EL (cell line): ENCODE data around the gene CALHM6.

ENCODE experiments used
- DNase-seq: peaks from one replicate; pipeline ENCODE4 v3.0.0-alpha.2; 2016

The CALHM6 gene

GRCh38 chr6:116461331-116461931 lies at the start of gene CALHM6:
CALHM6 (plus strand) TSS chr6:116461375; CDS start chr6:116461930, 555 bp downstream.
- no peak for DNase-seq

GRCh38 chr6:116412270-116412669 lies 48.9 kb upstream of the CALHM6 start:
- DNase-seq: peak; percentile 35

GRCh38 chr6:116413357-116413756 lies 47.8 kb upstream of the CALHM6 start:
- DNase-seq: no peak

GRCh38 chr6:116417661-116418060 lies 43.5 kb upstream of the CALHM6 start:
- DNase-seq: no peak

GRCh38 chr6:116419069-116419786 lies 41.9 kb upstream of the CALHM6 start:
- peak; percentile 54 for DNase-seq

GRCh38 chr6:116420341-116420740 lies 40.8 kb upstream of the CALHM6 start:
- DNase-seq: no peak

- no peak for DNase-seq
Measured at GRCh38 chr6:116422238-116422637, 38.9 kb upstream of the CALHM6 start.

- peak; percentile 57 for DNase-seq
Measured at GRCh38 chr6:116424001-116424400, 37.2 kb upstream of the CALHM6 start.

GRCh38 chr6:116426551-116426950 lies 34.6 kb upstream of the CALHM6 start:
- no peak for DNase-seq

- DNase-seq: no peak
Measured at GRCh38 chr6:116429111-116429510, 32.1 kb upstream of the CALHM6 start.

- DNase-seq: no peak
Measured at GRCh38 chr6:116430860-116431259, 30.3 kb upstream of the CALHM6 start.

- DNase-seq: no peak
Measured at GRCh38 chr6:116431964-116432595, 29.1 kb upstream of the CALHM6 start.

- DNase-seq: no peak
Measured at GRCh38 chr6:116433206-116433712, 27.9 kb upstream of the CALHM6 start.

- DNase-seq: no peak
Measured at GRCh38 chr6:116434056-116434725, 27.0 kb upstream of the CALHM6 start.

GRCh38 chr6:116436586-116436985 lies 24.6 kb upstream of the CALHM6 start:
- no peak for DNase-seq

- no peak for DNase-seq
Measured at GRCh38 chr6:116437656-116438055, 23.5 kb upstream of the CALHM6 start.

- no peak for DNase-seq
Measured at GRCh38 chr6:116438590-116439448, 22.4 kb upstream of the CALHM6 start.

GRCh38 chr6:116439522-116440051 lies 21.6 kb upstream of the CALHM6 start:
- DNase-seq: peak; percentile 43

GRCh38 chr6:116443105-116443504 lies 18.1 kb upstream of the CALHM6 start:
- no peak for DNase-seq

- DNase-seq: peak; percentile 50
Measured at GRCh38 chr6:116444092-116444491, 17.1 kb upstream of the CALHM6 start.

GRCh38 chr6:116444575-116444974 lies 16.6 kb upstream of the CALHM6 start:
- no peak for DNase-seq

- DNase-seq: no peak
Measured at GRCh38 chr6:116445102-116445501, 16.1 kb upstream of the CALHM6 start.
